K562 (cell line): ENCODE data around the gene FN3K. TPM values are rescaled to one million over a fixed set of nuclear protein-coding genes. Genes with fewer than 3 reads are reported as not detected.
A peak's percentile ranks its signal among the peaks of the same experiment; 100 is the strongest.

ENCODE experiments used
- CBFB ChIP-seq: sonication (generic); formaldehyde crosslinking; IDR thresholded peaks from 2 replicates; pipeline ENCODE4 v1.4.0; 2020; ENCODE audit warnings: mild to moderate bottlenecking, missing genetic modification reagents
- CHD7 ChIP-seq: fragments of 200-600 bp; sonication (generic); IDR thresholded peaks from one replicate; pipeline ENCODE4 v1.6.1; 2012; ENCODE audit warnings: mild to moderate bottlenecking, low read depth, low read length, inconsistent platforms
- MNT ChIP-seq, 2 experiments: fragments of 450-650 bp; conservative IDR thresholded peaks; 2 replicates each; pipeline ENCODE4 v1.6.1; 2017; ENCODE audit warnings: mild to moderate bottlenecking in 2 of 2, moderate library complexity in 2 of 2
- RBBP5 ChIP-seq: fragments of 200-600 bp; sonication (generic); IDR thresholded peaks from 2 replicates; pipeline ENCODE4 v1.6.1; 2012; ENCODE audit warnings: borderline replicate concordance, mild to moderate bottlenecking, low read length, control low read depth, inconsistent platforms; ENCODE audit not compliant: insufficient read depth, poor library complexity, severe bottlenecking
- TAF1 ChIP-seq: IDR thresholded peaks from 2 replicates; pipeline ENCODE4 v1.6.1; 2011; ENCODE audit warnings: mild to moderate bottlenecking, low read length, moderate library complexity; ENCODE audit not compliant: insufficient read depth, control insufficient read depth, severe bottlenecking; ENCODE audit errors: extremely low read depth
- ZNF586 ChIP-seq: fragments of 450-650 bp; formaldehyde crosslinking; conservative IDR thresholded peaks from 2 replicates; pipeline ENCODE4 v1.4.0; 2020; ENCODE audit warnings: mild to moderate bottlenecking, moderate library complexity
- polyA plus RNA-seq, 8 experiments: library from polyadenylated mRNA; depleted of rRNA in 4 of 8; stranded (reverse) in 5 of 8; unstranded in 3 of 8; fragments of >200 nt; fragmentation: Nextera tagmentation in 2 of 8; fragmentation: Illumina TruSeq in 1 of 8; extraction: Ambion mirVana in 2 of 8; extraction: Trizol in 1 of 8; gene quantifications; 2 replicates each; pipeline versions ENCODE4 v1.2.1 to v1.2.3, GENCODE V29; 2011 to 2014; ENCODE audit warnings: inconsistent platforms in 1 of 8, missing spikeins in 1 of 8
- total RNA-seq, 7 experiments: library from RNA; depleted of rRNA in 6 of 7; stranded (reverse); fragments of >200 nt in 6 of 7; fragmentation: Illumina TruSeq in 2 of 7; extraction: Trizol in 2 of 7; gene quantifications; 2 replicates each; pipeline versions ENCODE4 v1.2.1 to v1.2.3, GENCODE V29; 2011 to 2021; ENCODE audit warnings: low replicate concordance in 1 of 7

The FN3K gene
- total and polyA plus RNA-seq, 9 of the 15 experiments (the other 6 are each of a cell fraction or from before 2014, with no cell fraction given): 0.08 to 22.7 (median 3.8) TPM

DNA sequence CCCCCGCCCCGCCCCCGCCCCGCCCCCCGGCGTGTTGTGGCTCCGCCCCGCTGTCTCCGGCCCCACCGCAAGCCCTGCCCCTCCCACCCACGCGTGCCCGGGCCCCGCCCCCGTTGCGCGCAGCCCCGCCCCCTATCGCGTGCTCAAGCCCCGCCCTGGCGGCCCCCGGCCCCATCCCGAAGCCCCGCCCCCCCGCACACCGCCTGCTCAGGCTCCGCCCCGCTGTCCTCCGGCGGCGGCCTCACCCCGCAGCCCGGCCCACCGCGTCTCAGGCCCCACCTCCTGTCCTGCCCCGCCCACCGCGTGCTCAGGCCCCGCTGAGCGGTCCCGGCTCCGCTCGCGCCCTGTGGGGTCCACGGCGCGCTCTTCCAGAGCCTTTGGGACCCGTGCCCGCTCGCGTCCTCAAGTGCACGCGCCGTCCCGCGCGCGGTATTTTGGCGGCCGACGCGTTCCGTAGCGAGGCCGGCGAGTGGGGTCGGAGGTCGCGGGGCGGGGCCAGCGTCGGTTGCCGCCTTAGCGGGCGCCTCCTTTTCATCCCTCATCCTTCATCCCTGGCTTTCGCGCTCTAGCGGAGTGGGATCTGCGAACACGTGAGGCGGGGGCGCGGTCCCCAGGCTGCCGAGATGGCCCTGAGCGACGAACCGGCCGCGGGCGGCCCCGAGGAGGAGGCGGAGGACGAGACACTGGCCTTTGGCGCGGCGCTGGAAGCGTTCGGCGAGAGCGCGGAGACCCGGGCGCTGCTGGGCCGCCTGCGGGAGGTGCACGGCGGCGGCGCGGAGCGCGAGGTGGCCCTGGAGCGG is 16.4 kb downstream of the FN3K start, which contains the start of gene TBCD (continued):
- TF ChIP-seq CHD7 (no peak), RBBP5 (peak; percentile 95), ZNF586 (CRISPR knock-in tag) (no peak), TAF1 (no peak), CBFB (CRISPR knock-in tag) (no peak), MNT (conservative IDR thresholded peaks at IDR 0.05) (peak; percentile 91 to 96)
